HG02885 (cell line): ENCODE measurements around the gene JARID2.

Experiments
- ATAC-seq: cut with Tn5 transposase; IDR thresholded peaks from one replicate; pipeline ENCODE4 v1.9.1; 2021; ENCODE audit warnings: mild to moderate bottlenecking; ENCODE audit not compliant: unreplicated experiment, poor library complexity

Gene JARID2

GRCh38 chr6:15496345-15497131 lies 250.7 kb downstream of the JARID2 start:
- ATAC-seq = no peak

- no peak for ATAC-seq
These were observed 252.8 kb downstream of the JARID2 start for GRCh38 chr6:15498640-15499039.

- ATAC-seq = no peak
These were observed 253.3 kb downstream of the JARID2 start for GRCh38 chr6:15499125-15499524.

GRCh38 chr6:15499591-15499990 lies 253.7 kb downstream of the JARID2 start:
- ATAC-seq = no peak

- no peak for ATAC-seq
These were observed 254.3 kb downstream of the JARID2 start for GRCh38 chr6:15500078-15500740.

DNA sequence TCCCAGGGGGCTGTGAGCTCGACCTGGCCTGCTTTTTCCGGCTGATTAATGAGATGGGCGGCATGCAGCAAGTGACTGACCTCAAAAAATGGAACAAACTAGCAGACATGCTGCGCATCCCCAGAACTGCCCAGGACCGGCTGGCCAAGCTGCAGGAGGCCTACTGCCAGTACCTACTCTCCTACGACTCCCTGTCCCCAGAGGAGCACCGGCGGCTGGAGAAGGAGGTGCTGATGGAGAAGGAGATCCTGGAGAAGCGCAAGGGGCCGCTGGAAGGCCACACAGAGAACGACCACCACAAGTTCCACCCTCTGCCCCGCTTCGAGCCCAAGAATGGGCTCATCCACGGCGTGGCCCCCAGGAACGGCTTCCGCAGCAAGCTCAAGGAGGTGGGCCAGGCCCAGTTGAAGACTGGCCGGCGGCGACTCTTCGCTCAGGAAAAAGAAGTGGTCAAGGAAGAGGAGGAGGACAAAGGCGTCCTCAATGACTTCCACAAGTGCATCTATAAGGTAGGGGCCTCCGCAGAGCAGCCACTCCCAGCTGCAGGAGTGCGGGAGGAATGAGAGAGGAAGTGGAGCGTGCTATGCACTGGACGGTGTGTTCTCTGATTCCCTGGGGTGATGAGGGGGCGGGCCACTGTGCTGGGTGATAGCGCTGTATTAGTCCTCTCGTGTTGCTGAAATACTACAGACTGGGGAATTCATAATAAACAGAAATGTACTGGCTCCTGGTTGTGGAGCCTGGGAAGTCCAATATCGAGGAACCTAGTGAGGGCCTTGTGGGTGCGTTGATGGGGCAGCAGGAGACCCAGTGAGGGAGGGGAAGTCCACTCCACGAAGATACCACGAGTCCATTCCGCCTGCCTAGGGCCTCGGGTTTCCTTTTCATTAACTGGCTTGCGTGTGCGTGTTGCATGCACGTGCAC lies 255.3 kb downstream of the JARID2 start:
- ATAC-seq = no peak

DNA sequence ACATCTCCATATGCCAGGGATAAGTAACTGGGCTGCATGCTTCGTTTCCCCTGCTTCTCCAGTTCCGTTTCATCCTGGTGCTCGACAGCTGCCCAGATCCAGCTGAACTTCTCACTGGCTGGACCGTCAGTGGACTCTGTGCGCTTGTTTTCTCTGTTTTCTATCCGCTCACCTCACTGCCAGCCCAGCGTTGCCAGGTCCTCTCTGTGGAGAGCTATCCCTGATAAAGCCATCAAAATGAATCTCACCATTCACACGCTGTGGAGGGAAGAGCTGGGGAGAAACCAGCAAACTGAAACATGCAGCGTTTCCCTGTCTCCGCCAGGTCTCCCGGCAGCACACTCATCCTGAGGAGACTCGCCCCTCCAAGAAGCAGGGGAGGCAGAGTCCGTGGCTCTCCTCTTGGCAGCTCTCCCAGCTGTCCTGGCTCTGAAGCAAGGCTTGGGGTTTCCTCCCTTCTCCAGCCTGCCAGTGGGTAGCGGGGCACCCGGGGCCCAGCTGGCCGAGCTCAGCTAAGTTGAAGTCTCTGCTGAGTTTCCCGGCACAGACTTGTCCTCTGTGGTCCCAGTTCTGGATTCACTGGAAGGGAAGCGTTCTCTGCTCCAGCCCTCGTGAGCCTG lies 256.1 kb downstream of the JARID2 start:
- no peak for ATAC-seq

DNA sequence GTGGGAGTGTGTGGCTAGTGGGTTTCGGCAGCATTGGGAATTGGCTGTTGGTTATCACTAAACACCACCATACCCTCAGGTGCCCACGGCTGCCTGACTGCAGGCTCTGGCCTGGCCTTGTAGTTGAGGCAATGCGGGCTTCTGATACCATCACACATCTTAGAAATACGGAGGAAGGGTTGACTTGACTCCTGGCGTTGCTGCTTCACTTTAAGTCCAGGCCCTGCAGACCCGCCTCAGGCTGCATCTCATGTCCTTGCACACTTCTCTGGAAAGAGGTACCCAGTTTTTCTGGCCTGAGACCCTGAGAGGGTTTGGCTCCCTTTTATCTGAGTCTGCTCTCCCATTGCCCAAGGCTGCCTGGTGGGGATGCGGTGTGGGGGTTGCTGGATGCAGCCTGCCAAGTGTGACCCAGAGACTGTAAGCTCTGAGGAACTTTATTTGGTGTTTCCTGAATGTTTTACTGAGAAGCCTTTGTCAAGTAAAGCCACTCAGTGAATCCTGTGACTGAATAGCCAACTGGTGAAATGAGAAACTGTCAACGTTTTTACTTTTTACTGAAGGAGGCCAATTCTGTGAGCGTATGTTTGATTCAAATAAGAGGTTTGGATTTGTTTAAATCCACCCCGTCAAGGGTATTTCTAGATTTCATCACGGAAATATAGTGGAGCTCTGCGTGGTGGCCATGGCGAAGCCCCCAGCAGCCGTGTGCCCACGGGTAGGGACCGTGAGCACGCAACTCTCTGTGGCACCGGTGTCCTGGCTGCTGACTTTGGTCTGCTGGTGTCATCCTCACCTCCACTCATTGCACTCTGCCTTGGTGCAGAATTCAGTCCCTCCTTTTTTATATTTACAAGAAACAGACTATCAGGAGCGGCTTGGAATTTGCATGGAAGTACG lies 256.8 kb downstream of the JARID2 start:
- no peak for ATAC-seq

- no peak for ATAC-seq
These were observed 257.4 kb downstream of the JARID2 start for GRCh38 chr6:15503346-15503680.

GRCh38 chr6:15504040-15504495 lies 258.2 kb downstream of the JARID2 start:
- no peak for ATAC-seq

- ATAC-seq = no peak
These were observed 258.9 kb downstream of the JARID2 start for GRCh38 chr6:15504581-15505350.

DNA sequence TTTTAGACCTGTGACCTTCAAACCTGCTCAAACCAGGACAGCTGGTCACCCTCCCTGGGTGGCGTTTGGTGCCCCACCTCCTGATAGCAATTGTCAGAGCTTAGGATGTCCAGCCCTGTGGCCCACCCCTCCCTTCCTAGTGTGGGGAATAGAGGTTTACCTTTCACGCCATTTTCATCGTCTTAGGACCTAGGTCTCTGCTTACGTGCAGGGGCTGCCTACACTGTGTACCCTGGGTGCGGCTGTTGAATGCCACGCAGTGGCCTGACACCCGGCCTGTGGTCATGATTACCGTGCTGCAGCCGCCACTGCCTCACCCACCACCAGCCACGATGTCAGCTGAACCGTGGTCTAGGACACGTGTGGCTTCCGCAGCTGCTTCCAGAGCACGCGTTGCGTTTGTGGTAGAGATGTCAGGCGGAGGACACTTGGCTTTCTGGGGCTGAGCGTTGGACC lies 259.6 kb downstream of the JARID2 start:
- no peak for ATAC-seq

- no peak for ATAC-seq
These were observed 260.2 kb downstream of the JARID2 start for GRCh38 chr6:15506066-15506465.

DNA sequence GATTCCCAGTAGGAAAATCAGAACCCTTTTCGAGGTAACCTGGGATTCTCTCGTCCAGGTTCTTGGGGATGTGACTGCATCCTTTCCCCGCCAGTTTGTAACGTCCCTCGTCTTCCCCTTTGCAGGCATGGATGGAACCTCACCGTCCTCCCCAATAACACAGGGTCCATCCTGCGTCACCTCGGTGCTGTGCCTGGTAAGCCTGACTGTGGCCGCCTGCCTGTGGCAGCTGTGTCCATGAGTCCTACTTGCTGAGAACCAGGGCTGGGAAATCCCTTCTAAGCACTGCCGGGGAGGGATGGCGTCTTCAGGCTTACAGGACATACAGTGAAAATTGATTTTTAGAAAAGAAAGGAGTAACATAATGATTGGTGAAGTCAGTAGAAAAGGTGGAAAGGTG lies 261.4 kb downstream of the JARID2 start:
- no peak for ATAC-seq

- ATAC-seq = no peak
These were observed 261.9 kb downstream of the JARID2 start for GRCh38 chr6:15507746-15508145.

DNA sequence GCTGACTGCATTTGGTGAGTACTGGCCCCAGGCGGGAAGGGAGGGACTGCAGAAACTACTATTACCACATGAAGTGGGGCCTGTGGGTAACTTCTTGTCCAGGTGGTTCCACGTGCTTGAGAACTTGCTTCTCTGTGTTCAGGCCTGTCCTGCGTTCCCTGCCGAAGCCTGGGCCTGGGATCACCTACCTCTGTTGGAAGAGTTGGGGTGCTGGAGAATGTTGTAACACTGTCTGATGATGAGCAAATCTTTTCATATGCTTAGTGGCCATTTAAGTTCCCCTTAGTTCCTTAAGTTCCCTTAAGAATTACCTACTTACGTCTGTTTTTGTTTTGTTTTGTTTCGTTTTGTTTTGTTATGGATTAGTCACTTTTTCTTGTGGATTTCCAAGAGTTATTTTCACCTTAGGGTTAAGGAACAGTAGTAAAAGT lies 262.6 kb downstream of the JARID2 start:
- ATAC-seq = no peak

DNA sequence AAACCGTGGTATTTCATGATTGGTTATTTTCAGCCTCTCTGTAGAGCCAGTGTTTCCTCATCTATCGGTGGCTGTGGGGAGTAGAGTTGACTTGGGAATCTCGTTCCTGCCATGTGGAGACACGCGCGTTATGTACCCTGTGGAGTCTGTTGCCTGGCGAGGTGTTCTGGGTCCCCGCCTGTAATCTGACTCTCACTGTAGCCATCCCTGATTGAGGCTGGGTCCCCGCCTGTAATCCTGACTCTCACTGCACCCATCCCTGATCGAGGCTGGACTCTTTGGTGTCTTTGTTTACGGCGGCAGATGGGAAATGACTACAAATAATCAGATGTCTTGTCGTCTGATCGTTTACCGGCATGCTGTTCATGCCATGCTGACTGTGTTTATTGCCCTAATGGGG lies 263.1 kb downstream of the JARID2 start:
- no peak for ATAC-seq

DNA sequence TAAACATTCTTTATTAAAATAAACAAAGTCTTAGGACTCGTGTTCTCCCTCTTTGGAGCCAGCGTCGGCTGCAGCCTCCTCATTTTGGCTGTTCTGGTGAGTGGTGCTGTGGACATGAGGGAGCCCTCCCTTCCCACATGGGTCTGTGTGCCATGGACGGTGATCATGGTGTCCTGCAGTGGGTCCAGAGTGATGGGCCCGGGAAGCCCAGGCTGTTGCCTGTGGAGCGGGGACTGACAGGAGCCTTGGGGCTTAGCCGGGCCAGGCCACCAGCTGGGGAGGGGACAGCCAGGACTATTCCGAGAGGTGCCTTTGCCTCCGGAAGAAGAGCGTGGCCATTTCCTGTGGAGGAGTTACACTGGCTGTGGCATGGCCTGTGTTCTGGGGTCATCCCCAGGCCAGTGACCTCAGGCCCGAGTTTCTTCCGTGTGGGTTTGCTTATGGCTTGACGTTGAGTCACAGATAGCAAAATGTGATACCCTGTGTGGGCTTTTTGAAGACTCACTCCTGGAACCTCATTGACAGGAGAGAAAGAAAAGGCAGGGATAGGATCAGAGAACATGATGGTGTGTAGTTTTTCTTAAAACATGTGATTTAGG lies 263.6 kb downstream of the JARID2 start:
- no peak for ATAC-seq
